Cerebellar cortex (tissue), 1 donor: ENCODE data around the gene TBC1D14.
"Not testable (repeated sequence)": the region's sequence is repeated elsewhere in the genome, so short reads cannot be mapped to it uniquely, and the experiment has no call there.

ENCODE experiments used
- DNase-seq: peaks from one replicate; pipeline ENCODE4 v3.0.0-alpha.2; 2015; ENCODE audit warnings: low spot score

TBC1D14 gene

DNA sequence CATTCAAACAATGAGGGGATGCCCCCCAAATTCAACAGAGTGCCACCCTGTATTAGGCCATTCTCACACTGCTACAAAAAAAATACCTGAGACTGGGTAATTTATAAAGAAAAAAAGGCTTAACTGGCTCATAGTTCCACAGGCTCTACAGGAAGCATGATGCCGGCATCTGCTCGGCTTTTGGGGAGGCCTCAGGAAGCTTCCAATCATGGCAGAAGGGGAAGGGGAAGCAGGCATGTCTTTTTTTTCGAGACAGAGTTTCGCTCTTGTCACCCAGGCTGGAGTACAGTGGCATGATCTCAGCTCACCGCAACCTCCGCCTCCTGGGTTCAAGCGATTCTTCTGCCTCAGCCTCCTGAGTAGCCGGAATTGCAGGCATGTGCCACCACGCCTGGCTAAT, 18.7 kb upstream of the TBC1D14 start:
- not testable (repeated sequence) for DNase-seq

DNA sequence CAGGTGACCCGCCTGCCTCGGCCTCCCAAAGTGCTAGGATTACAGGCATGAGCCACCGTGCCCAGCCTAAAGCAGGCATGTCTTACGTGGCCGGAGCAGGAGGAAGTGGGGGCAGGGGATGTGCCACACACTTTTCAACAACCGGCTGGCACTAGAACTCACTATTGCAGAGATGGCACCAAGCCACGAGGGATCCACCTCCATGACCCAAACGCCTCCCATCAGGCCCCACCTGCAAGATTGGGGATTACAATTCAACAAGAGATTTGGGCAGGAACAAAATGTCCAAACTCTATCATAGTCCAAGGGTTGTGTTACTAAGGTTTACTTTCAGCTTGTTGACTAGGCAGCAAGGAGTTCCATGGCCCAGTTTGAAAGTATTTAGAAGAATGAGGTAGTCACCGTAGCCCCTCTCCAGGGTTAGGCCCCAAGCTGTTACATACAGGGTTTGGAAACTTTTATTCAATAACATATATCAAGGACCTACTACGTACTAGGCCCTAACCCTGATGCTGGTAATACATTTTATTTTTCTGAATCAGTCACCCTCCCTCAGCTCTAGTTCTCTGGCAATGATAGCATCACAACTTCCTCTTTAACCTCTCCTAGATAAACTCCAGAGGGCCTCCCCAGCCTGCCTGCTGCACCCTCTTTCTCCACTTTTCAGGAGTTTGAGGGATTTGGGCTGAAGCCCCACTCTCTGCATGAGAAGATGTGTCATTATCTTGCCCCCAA, 18.0 kb upstream of the TBC1D14 start:
- no peak for DNase-seq

DNA sequence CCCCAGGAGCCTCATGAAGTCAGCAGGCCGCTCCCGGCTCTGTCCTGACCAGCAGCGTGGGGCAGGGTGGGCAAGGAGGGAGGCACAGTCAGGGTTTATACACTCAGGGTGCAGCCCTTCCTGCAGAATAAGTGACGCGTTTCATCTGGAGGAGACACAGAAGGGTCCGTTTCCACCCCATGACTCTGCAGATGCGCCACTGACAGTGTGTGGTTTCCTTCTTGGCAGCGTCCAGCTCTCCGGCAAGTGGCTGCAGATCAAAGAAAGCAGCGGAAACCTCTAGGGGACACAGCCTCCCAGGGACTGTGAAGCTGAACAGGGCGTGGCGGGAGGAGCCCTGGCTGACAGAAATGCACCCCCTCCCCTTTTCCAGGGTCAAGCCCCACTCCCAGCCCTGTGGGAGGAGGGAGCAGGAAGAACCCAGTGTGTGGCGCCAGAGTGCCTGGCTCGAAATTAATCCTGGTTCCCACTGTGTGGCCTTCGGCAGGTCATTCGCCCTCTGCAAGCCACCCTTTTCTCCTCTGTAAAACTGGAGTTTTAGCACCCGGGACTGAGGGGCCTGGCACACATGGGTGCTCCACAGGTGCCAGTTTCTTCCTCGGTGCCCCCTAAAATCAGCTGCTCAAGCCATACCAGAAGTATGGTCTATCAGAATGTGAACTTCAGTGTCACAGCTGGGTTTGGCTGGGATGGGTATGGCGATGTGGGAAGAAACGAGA, 17.3 kb upstream of the TBC1D14 start:
- DNase-seq = no peak

DNA sequence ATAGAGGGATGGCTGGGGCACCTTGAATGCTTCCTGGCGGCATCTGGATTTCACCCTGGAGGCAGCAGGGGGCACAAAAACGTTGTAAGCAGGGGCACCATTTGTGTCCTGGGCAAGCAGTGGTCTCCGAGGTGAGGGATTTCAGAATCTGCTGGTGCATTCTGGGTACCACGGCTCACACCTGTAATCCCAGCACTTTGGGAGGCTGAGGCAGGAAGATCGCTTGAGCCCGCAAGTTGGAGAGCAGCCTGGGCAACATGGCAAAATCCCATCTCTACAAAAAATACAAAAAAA, 16.8 kb upstream of the TBC1D14 start:
- no peak for DNase-seq

DNA sequence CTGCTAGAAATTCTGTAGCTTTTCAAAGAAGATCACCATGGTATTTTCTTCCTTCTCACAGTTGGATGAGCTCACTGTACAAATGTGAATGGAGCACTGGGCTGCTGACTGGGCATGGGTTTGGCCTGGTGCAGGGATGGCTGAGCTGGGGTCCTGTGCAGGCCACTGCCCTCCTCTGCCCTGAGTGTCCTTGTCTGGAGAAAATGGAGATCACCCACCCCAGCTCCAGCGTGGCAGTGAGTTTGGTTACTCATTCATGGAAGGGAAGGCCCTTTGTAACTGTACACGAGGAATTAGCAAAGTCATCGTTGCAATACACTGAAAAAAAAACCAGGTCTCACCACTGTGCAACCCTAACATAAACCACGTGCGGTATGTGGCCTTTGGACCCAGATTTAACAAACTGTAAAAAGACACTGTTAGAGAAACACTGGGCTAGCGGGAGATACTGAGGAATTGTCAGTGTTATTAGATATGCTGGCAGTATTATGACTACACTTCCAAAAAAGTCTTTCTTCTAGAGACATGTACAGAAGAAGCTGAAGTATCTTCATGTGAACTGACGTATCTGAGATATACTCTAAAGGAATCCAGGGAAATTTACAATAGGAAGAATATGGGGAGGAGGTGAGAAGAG, 16.1 kb upstream of the TBC1D14 start:
- DNase-seq = no peak

DNA sequence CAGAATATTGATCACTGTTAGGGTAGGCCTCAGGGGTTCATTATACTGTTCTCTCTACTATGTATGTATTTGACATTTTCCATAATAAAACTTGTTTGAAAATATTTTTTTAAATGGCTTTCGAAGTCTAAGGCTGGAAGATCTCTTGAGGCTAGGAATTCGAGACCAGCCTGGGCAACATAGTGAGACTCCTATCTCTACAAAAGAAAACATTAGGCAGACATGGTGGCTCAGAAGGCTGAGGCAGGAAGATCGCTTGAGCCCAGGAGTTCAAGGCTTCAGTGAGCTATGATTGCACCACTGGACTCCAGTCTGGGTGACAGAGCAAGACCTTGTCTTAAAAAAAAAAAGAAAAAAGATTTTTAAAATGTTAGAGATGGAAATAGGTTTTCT, 15.5 kb upstream of the TBC1D14 start:
- DNase-seq = no peak

DNA sequence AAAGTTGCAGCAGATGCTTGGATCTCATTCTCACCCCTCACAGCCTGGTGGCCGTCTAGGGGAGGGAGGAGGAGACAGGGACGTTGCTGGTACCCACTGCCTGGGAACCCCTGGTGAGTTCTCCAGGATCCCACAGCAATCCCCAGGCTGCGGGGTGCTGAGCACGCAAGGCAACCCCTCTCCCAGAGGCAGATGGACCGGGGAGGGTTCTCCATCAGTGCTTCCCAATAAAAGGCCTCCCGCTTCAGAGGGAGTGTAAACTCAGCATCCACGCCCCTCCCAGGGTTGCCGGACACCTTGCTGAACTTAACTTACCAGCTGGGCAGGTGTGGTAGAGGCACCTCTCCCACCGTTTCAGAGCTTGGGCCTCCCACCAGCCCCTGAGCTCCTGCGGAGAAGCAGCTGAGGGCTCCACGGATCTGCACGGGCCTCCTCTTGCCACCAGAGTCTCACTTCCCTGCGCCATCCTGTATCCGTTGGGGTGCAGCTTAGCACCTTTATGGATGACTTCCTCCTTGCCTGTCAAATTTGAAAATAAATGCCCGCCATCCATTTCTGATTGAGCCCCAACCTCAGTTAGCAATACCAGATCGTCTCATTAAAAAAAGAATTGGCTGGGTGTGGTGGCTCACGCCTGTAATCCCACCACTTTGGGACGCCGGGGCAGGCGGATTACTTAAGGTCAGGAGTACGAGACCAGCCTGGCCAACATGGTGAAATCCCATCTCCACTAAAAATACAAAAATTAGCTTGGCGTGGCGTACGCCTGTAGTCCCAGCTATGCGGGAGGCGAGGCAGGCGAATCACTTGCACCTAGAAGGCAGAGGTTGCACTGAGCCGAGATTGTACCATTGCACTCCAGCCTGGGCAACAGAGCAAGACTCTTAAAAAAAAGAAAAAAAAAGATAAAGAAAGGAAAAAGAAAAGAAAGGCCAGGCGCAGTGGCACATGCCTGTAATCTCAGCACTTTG, 14.8 kb upstream of the TBC1D14 start:
- no peak for DNase-seq

DNA sequence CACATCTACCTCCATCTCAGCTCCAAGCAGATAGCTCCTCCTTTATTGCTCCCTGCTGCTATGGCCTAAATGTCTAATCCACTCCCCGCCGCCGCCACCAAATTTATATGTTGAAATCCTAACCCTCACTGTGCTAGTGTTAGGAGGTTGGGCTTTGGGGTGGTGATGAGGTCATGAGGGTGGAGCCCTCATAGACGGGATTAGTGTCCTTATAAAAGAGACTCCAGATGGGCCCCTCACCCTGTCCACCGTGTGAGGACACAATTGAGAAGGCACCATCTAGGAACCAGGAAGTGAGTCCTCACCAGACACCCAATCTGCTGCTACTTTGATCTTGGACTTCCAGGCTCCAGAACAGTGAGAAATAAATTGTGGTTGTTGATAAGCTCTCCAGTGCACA, 13.6 kb upstream of the TBC1D14 start:
- no peak for DNase-seq

DNA sequence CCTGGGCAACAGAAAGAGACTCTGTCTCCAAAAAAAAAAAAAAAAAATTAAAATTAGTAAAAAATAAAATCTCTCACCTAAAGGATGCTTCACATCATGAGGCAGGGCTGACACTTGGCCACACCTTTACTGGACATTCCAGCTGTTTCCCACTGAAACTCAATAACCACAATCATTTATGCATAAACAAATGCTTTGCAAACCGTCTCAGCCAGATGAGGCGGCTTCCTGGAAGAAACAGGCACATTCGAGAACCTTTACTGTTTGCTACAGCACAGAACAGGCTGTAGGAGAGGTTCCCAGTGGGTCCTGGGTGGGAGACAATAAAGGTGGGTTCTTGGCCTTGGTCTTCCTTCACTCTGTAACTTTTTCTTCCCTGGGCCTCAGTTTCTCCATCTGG, 10.9 kb upstream of the TBC1D14 start:
- DNase-seq = no peak

DNA sequence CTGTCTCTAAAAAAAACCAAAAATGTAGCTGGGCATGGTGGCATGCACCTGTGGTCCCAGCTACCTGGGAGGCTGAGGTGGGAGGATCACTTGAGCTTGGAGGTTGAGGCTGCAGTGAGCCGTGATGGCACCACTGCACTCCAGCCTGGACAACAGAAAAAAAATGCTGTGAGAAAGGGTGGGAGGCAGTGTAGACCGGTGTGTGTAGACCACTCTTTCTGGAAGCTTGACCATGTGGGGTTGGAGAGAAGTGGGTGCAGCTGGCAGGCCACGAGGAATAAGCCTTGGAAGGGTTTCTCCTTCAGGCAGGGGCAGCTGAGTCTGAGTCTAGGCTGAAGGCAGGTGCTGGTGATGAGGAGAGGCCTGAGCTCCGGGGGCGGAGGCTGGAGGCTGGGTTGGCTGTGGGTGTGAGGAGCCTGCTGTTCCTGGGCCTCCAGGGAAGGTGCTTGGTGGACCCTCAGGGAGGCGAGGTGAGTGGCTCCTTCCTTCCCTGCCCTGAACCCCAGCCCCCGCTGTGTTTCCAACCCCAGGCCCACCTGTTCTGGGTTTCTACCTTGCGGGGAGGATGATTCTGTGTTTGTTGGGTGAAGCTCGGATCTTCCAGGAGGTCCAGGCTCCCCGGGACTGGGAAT, 9.3 kb upstream of the TBC1D14 start:
- no peak for DNase-seq

DNA sequence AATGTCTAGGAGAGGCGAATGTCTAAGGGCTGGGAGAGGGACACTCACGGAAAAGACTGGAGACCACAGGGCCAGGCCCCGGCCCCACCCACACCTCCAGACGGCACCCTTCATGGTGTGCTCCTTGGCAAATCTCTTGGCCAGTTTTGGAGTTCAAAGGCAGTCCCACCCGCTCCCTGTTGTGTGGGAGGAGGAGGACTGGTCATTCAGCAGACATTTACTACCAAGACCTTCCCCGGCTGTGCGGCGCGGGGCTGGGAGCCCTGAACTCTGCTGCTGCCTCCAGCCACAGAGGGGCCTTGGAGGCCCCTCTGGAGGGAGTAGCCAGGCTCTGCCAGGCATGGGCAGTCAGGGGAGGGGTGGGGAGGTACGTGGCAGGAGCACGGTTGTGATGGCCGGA, 8.7 kb upstream of the TBC1D14 start:
- no peak for DNase-seq

DNA sequence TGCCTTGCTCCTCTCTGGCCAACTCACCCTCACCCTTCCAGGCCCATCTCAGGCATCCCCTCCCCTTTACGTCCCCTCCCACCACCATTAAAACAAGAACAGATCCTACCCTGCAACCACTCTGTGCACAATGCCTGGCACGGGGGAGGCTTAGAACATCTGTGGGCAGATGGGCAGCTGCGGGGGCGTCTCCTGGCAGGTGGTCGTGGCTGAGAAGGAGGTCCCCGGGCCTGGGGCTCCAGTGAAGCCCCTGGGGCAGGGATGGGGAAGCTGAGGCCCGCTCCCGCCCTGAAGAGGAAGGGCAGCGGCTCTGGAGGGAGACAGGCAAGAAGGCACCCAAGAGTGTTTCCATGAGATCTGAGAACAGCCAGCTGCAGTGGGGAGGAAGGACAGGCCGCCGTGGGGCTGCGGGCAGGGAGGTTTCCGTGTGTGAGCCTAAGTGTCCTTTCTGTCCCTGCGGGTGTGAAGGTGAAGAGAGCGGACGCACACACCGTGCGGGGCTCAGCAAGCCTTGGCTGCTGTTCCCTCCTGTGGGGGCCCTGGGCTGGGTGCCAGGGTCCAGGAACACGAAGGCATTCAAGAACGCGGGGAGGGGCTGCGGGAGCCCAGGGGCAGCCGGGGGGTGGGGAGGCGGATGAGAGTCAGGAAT, 7.8 kb upstream of the TBC1D14 start:
- DNase-seq = no peak

DNA sequence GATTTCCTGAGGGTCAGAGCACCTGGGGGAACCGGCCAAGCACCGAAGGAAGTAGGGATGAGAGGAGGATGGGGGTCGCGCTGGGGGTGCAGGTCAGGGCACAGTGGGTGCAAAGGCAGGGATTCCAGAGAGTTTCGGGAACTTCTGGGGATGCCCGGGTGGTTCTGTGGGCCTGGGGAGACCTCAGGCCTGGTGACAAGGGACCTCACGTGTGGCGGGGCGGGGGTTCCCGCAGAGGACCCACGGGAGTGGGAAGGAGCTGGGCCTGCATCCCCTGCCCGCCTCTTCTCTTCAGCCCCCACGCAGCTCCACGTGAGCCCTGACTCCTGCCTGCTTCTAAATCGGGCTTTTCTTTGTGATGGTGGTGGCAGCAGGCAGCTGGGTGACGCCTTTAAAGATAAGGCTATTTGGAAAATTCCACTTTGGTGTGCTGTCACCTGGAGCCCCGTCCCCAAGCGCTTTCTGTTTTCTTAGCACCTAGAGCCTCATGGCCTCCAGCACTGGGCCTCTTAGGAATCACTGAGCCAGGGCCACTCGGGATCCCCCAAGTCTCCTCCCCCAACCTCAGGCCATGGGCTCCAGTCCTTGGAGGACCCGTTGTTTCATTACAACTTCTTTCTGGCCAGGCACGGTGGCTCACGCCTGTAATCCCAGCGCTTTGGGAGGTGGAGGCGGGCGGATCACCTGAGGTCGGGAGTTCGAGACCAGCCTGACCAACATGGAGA, 7.1 kb upstream of the TBC1D14 start:
- no peak for DNase-seq

DNA sequence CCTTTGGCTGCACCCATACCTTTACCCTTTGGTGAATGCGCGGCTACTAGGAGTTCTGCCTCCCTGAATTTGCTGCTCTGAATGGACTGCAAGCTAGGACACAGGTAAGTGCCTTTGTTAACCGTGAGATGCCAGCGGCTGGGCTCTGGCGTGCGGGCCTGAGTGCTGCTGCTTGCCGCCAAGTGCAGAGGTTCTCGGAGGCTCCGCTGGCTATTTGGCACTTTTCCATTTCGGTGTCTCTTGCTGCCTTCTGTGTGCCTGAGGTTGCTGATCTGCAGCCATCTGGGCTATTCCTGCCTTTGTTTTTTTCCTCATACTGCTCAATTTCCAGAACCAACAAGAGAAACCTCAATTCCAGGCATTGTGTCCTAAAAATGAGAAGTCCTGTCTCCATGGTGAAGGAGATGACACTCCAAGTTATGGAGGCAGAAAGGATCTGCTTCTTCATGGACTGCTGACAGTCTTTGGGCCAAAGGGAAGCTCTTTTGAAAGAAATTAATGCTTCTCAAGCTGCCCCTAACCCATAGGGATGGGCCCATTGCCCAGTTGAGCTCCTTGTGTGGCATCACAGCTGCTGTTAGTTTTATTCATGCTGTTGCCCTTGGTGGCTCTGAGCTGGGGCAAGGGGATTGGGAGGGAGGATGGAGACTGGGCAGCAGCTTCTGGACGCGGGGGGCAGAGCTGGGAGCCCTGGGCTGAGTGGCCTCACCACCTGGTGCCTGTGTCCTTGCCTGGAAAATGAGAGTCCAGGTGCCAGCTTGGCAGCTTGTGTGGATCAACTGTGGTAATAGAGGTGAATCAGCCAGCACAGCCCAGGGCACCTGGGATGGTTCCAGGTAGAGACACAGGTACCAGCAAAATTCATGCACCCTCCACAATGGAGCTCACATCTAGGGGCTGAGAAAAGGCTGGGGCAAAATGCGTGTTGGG, 3.8 kb upstream of the TBC1D14 start:
- peak; percentile 90 for DNase-seq

DNA sequence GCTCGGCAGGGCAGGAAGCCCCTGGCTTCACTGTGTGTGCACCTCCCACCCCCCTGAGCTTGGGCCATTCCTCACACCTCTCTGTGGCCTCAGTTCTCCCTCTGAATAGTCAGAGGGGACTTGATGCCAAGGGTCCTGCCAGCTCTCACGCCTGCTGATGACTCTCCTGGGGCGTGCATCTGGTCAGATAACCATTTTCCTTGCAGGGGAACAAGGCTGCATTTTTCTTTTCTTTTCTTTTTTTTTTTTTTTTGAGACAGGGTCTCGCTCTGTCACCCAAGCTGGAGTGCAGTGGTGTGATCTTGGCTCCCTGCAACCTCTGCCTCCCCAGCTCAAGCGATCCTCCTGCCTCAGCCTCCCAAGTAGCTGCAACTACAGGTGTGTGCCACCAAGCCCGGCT, 3.1 kb upstream of the TBC1D14 start:
- not testable (repeated sequence) for DNase-seq

DNA sequence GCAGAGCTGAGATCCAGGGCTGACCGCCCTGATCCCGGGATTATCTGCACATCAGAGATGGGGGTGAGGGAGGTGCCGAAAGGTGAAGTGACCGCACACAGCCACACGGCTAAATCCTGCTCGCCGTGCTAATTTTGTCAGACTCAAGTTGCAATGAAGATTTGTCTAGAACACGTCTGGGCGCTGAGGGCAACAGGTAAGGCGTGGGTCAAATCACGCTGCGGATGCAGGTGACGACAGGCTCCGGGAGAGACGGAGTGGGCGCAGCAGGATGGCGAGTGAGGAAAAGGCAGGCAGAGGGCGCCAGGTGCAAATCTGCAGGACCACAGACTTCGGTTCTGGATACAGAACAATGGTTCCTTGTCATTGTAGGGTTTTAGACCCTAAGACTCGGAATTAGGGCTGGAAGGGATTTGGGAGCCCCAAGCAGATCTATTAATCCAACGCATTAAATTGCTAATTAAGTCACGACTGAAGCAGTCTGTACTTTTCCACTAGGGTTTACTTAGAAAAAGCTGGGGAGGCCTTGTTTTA, 1.9 kb upstream of the TBC1D14 start:
- DNase-seq = no peak

DNA sequence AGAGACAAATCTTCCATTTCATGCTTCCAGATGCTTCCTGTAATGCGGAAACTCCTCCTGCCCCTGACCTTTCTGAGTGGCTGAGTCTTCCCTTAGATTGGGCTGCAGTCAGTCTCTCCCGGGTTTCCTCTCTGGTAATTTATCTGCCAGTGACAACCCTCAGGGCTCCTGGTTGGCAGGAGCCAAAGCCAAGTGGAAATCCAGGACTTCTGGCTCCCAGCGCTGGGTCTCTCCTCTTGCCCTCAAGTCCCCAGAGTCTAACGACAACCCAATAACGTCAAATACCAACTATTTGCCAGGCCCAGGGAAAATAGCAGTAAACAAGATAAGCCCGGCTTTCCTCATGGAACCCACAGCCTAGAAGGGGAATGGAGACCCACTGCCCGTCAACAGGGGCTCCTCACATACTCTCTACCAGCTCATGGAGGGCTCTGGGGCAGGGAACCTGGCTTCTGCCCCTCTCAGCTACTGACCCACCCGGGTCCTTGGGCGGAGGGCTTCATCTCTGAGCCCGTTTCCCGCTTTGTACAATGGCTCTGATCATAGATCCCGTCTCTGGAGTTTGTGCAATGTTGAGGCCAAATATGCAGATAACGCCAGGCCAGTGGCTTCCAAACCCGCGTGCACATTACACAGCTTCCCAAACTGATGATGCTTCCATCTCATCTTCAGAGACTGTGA, 1.1 kb upstream of the TBC1D14 start:
- DNase-seq = no peak

DNA sequence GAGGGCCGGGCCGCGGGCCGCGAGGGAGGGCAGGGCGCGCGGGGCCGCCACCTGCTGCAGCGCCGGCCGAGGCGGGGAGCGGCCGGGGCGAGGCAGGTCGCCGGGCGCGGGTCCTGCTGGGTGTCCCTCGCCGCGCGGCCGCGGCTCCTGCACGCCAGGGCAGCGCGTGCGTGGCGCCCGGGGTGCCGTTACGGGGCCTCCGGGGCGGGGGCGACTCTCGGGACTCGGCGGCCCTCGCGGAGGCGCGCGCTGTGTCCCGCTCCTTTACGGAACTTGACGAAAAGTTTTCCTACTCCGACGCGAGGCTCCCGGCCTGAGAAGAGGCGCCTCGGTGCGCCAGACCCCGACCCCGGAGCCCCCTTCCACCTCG, 329 bp downstream of the TBC1D14 start:
- DNase-seq = no peak
